ENCODE data around the gene SSR3.

GRCh38 chr3:156511987-156512677 is 42.8 kb downstream of the SSR3 start:
- TF ChIP-seq CTCF (IDR thresholded peaks at IDR 0.05): no peak
- no peak for TF ChIP-seq EP300 (IDR thresholded peaks at IDR 0.05)

All from ovary (tissue), 3 donors.